Stimulated activated CD8-positive, alpha-beta memory T cell treated with anti-CD3 and anti-CD28 coated beads, Interleukin-4, amount 100 ng/mL, for 48 hours (primary cell): ENCODE measurements around the gene CNN3.
A peak's percentile ranks its signal among the peaks of the same experiment; 100 is the strongest.

ENCODE experiments used
- DNase-seq: peaks from one replicate; pipeline ENCODE4 v3.0.0-alpha.2; 2020

CNN3 gene

GRCh38 chr1:94926915-94927404 is at the start of gene CNN3:
TSS of gene CNN3 (minus strand) at chr1:94927110. CDS start at chr1:94926894, 216 bp downstream.
- peak; percentile 75 for DNase-seq

DNA sequence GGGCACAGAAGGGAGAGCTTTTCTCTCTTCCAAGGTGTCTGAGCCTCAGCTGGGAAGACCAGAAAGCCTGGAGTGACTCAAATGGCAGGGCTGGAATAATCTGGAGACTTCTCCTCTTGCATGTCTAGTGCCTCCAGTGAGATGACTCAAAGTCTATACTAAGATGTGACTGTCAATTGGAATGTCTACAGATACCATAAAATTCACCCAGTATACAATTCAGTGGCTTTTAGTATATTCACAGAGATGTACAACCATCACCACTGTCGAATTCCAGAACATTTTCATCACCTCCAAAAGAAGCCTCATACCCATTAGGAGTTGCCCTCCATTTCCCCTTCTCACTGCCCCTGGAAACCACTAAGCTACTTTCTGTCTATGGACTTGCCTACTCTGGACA is 47.9 kb upstream of the CNN3 start:
- no peak for DNase-seq

- no peak for DNase-seq
Measured at GRCh38 chr1:94974241-94974640, 47.3 kb upstream of the CNN3 start.

GRCh38 chr1:94973309-94973922 is 46.5 kb upstream of the CNN3 start:
- DNase-seq, result no peak

DNA sequence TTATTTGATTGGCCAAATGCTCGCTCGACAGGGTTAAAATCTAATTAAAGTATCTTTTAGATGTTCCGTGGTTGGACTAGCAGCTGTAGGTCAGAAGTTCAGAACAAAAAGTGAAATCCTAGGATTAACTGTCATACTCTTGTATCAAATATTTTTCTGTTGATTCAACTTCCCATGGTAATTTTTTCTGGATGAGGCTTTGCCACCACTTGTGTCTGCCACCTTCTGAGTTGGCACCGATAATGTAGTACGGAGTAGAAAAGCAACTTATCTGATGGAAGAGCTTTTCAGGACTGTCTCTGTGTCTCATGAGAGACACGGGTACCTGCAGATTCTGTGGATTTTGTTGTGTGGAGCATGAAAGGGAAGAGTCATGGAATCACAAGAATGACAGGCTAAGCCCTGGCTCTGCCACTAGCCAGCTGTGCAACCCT is 44.6 kb upstream of the CNN3 start:
- no peak for DNase-seq

DNA sequence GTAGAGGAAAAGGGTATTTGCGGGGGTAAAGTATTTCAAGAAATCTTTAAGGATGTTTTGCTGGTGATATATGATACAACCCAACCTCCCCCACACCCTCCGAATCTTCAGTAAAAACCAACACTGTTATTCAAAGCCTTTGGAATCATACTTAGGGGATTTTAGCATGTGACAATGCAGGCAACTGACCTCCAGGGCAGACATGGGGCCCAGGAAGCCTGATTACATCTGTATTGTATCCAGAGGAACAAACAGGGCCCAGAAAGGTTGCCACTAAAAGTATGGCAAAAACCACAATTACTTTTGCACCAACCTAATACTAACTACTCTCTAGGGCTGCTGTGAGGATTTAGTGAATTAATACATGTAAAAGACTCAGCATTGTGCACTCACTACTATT is 43.9 kb upstream of the CNN3 start:
- DNase-seq, result no peak

DNA sequence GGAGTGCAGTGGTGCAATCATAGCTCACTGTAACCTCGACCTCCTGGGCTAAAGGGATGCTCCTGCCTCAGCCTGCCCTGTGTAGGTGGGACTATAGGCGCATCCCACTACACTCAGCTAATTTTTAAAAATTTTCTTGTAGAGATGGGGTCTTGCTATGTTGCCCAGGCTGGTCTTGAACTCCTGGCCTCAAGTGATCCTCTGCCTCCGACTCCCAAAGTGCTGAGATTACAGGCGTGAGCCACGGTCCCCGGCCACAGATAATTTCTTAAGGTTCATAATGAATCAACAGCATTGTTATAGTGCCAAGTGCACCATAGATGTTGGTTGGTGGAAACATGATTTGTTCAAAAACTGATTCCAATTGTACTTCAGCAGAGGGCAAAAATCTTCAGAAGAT is 42.2 kb upstream of the CNN3 start:
- no peak for DNase-seq

DNA sequence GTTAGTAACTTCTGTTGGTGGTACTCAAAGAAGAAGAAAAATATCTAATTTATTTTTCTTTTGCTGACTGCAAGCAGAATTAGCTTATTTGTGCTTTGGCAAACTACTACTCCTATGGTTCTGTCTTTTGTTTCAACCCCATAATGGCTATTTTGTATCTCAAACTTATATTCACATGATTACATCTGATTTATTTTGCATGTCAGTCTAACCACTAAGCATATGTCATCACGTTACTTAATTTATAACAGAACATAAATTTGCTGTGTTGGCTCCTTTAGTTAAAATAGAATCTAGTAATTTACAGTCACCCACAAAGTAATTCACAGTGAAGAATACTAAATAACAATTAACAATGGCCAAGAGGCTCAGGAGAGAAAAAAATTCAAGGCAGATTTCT is 39.1 kb upstream of the CNN3 start:
- DNase-seq, result no peak

DNA sequence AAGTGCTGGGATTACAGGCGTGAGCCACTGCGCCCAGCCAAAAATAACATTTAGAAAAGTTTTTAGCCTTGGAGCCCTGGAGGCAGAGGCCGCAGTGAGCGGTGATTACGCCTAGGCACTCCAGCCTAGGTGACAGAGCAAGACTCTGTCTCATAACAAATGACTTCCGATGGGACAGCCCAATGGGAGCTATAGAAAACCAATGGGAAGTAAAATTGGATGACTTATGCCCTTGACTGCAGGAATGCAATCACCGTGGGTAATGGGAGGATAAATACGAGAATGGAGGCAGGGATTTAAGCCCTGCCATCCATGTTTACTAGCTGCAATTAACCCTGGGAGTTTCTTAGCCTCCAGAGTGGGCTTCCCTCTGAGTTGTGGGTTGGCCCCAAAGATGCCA is 37.0 kb upstream of the CNN3 start:
- no peak for DNase-seq

DNA sequence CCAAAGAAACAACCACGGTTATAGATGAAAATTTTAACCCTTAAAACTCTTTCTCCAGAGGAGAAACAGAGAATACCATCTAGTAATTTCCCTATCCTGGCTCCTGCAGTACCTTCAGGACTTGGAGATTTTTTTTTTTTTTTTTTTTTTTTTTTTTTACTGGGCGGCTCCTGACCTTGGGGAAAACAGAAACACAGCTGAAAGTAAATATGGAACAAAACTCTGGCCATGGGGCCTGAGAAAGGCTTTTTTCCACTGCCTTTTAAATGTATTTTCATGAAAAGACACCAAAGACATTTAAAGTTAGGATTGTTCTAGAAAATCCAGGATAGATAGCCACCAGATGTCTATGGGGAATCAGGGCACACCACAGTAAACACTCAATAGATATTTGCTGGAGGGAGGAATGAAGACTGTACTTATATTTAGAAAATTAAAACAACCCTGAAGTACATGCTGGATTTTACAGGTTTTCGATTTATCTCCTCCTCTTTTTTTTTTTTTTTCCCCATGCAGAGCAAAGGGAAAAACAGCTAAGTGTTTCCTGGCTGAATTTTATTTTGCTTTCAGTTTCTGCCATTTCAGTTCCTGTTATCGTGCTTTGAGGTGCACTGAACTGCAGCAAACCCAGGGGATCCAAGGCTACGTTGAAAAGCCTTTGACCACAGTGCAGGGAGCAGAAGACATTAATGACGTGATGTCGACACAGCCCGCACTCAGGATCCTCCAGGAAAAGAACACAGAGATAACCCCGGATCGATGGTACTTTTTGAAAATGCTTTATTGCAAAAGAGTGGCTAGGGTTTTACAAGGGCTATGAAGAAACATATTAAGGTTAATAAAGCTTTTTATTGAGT is 35.7 kb upstream of the CNN3 start:
- peak; percentile 40 for DNase-seq

- DNase-seq, result no peak
Measured at GRCh38 chr1:94961988-94962387, 35.1 kb upstream of the CNN3 start.

DNA sequence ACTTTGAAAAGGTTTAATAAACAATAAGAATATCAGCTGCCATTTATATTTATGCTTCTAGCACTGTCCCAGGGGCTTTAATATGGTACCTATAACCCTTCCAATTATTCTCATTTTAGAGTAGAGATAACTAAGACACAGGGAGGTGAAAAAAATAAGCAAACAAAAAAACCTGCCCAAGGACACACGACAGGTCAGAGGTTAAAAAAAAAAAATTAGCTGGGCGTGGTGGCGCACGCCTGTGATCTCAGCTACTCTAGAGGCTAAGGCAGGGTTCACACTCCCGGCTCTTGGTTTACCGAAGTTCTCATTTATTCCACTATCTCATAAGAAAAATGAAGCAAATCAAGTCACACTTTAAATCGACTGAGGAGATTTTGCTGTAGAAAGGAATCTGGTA is 34.7 kb upstream of the CNN3 start:
- no peak for DNase-seq

- DNase-seq, result no peak
Measured at GRCh38 chr1:94958081-94958480, 31.2 kb upstream of the CNN3 start.

- no peak for DNase-seq
Measured at GRCh38 chr1:94955767-94956632, 29.1 kb upstream of the CNN3 start.

DNA sequence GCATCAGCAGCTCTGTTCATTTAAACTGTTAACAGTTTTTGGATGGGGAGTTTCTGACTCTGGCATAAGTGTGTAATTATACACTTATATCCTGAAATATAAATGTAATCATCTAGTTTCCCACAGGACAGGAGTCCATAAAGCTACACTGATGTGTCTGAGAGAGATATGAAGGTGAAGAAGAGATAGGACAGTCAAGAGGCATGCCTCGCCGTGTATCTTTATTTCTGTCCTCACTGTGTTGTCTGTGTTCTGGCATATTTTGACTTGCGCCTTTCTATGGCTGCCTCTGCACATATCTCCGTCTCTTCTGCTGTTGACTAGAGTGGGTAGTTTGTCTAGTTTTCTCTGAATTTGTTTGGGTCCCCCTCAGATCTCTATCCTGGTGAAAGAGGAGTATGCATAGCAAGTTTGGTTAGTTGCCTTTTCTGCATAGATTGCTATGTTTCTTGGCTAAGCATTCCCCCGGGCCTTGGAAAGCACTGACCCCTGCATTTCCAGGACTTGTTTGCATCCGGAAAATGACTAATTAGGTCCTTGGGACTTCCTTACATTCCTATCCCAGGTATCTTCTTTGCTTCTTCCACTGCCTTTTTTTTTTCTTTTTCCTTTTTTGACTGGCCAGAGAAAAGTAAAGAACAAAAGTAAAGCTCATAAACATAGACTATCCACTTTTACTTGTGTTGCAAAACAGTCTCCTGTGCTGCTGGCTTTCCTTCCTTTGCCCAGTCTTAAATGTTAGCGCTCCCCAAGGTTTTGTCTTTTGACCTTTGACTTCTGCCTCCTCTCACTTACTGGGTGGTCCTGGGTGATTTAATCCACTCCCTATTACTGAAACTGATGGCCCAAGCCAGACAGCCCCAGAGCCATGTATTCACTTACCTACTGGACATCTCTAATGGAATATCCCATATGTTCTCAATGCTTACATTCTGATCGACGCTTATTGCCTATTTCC is 27.6 kb upstream of the CNN3 start:
- no peak for DNase-seq

GRCh38 chr1:94953746-94954145 is 26.8 kb upstream of the CNN3 start:
- DNase-seq, result no peak

GRCh38 chr1:94953107-94953506 is 26.2 kb upstream of the CNN3 start:
- DNase-seq, result no peak

DNA sequence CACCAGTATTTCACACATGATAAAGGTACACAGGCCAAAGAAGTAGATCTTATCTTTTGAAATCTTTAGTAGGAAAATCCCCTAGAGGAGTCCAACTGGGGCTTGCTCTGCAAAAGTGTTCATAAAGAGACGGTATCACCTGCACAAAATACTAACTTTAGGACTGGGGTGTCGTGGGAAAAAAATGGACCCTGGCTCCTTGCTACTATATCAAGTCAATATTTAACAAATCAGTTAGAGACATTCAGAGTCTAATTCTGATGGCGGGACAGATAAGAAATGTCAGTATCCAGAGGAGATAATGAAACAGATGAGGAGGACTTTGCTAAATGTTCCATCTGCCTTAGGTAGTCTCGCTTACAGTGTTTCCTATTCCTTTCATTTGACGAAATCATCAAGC is 25.6 kb upstream of the CNN3 start:
- DNase-seq, result no peak

DNA sequence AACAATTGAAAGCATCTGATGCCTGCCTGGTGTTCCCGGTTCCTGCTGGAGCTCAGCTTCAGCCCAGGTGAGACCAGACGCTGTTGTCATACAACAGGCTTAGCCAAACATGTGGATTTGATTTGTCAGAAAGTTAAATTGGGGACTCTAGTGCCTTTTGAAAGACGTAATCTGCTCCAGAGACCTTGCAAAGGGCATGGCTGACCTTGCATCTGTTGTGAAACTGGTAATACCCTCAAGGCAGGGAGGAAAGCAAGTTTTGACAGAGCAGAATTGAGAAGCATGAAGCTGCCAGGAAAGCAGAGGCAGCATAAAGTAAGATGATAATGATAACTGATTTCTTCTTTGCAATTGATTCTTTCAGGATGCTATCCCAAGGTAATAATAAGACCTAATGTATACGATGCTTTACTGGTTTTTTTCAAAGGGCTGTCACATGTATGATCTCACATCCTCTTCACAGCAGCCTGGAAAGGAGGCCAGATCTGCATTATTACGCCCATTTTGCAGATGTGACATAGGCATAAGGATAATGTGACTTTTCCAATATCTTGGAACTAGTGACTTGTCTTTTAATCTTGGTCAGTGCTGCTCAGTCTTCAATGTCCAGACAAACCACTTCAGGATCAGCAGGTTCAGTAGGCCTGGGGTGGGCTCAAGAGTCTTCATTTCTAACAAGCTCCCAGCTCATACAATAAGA is 24.7 kb upstream of the CNN3 start:
- no peak for DNase-seq

DNA sequence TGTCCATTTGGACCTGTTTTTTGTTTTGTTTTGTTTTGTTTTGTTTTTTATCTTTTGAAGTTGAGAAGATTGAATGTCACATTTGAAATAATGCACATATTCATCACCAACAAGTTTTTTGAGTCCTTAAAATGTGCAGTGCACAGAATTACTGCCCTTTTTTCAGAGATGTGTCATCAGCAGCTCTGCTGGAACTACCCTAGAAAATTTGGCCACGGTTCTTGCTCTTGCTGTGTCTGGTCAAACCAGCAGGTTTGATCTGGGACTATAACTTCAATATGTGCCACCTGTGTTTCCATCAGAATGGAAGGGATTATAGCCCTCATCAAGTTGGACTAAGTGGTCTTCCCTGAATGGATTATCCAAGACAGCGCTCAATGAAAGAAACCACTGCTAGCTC is 24.1 kb upstream of the CNN3 start:
- DNase-seq, result no peak
